GM23338 (cell line): ENCODE measurements around the gene DOCK4.

Experiments
- CREB1 ChIP-seq: fragments of 250-450 bp; sonication (Bioruptor Pico); IDR thresholded peaks from 2 replicates; pipeline ENCODE4 v1.5.0; 2020; ENCODE audit warnings: low read depth, mild to moderate bottlenecking, moderate library complexity
- CTCF ChIP-seq, 2 experiments: fragments of 200-600 bp in 1 of 2; sonication (generic) in 1 of 2; conservative IDR thresholded peaks; 2 replicates each; pipeline versions ENCODE4 v1.5.1 to v1.6.1; 2016 to 2017; ENCODE audit warnings: antibody characterized with exemption in 2 of 2, low read depth in 2 of 2, mild to moderate bottlenecking in 2 of 2, moderate library complexity in 1 of 2
- EZH2 ChIP-seq: fragments of 200-600 bp; sonication (generic); IDR thresholded peaks from one replicate; pipeline ENCODE4 v1.8.0; 2017; ENCODE audit warnings: antibody characterized with exemption, mild to moderate bottlenecking, low read depth; ENCODE audit not compliant: unreplicated experiment
- EZH2phosphoT487 ChIP-seq: fragments of 200-600 bp; sonication (generic); IDR thresholded peaks from one replicate; pipeline ENCODE4 v1.8.1; 2018; ENCODE audit warnings: antibody characterized with exemption; ENCODE audit not compliant: unreplicated experiment
- JUNB ChIP-seq: IDR thresholded peaks from one replicate; pipeline ENCODE4 v1.6.1; 2016; ENCODE audit warnings: antibody characterized with exemption; ENCODE audit not compliant: unreplicated experiment
- POLR2AphosphoS5 ChIP-seq: IDR thresholded peaks from 2 replicates; pipeline ENCODE4 v1.6.1; 2016; ENCODE audit warnings: antibody characterized with exemption, low read depth
- REST ChIP-seq: IDR thresholded peaks from one replicate; pipeline ENCODE4 v1.6.1; 2018; ENCODE audit warnings: antibody characterized with exemption; ENCODE audit not compliant: unreplicated experiment
- STAT1 ChIP-seq: IDR thresholded peaks from one replicate; pipeline ENCODE4 v1.6.1; 2016; ENCODE audit warnings: antibody characterized with exemption; ENCODE audit not compliant: unreplicated experiment
- ZNF114 ChIP-seq: fragments of 250-450 bp; sonication (Bioruptor Pico); IDR thresholded peaks from 2 replicates; pipeline ENCODE4 v1.5.0; 2020; ENCODE audit warnings: mild to moderate bottlenecking, moderate library complexity
- ZNF331 ChIP-seq: fragments of 250-450 bp; sonication (Bioruptor Pico); IDR thresholded peaks from 2 replicates; pipeline ENCODE4 v1.5.0; 2020; ENCODE audit warnings: low read depth, mild to moderate bottlenecking, moderate library complexity
- TF ChIP-seq, protein P1 (sequence below): IDR thresholded peaks from 2 replicates; pipeline ENCODE4 v1.6.1; 2016; ENCODE audit warnings: antibody characterized with exemption
- TF ChIP-seq, protein P2 (sequence below): fragments of 250-450 bp; sonication (Bioruptor Pico); IDR thresholded peaks from 2 replicates; pipeline ENCODE4 v1.5.0; 2020; ENCODE audit warnings: mild to moderate bottlenecking, moderate library complexity

- TF ChIP-seq EZH2 (no peak), CTCF (conservative IDR thresholded peaks at IDR 0.05; ENCODE audit: low read depth in 2 of 2) (no peak), POLR2AphosphoS5 (no peak), EZH2phosphoT487 (no peak), REST (no peak), JUNB (no peak), CREB1 (CRISPR knock-in tag) (no peak), ZNF331 (no peak), ZNF114 (CRISPR knock-in tag) (no peak), STAT1 (no peak)
- TF ChIP-seq, protein P1, sequence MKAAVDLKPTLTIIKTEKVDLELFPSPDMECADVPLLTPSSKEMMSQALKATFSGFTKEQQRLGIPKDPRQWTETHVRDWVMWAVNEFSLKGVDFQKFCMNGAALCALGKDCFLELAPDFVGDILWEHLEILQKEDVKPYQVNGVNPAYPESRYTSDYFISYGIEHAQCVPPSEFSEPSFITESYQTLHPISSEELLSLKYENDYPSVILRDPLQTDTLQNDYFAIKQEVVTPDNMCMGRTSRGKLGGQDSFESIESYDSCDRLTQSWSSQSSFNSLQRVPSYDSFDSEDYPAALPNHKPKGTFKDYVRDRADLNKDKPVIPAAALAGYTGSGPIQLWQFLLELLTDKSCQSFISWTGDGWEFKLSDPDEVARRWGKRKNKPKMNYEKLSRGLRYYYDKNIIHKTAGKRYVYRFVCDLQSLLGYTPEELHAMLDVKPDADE, result no peak
- TF ChIP-seq, protein P2, sequence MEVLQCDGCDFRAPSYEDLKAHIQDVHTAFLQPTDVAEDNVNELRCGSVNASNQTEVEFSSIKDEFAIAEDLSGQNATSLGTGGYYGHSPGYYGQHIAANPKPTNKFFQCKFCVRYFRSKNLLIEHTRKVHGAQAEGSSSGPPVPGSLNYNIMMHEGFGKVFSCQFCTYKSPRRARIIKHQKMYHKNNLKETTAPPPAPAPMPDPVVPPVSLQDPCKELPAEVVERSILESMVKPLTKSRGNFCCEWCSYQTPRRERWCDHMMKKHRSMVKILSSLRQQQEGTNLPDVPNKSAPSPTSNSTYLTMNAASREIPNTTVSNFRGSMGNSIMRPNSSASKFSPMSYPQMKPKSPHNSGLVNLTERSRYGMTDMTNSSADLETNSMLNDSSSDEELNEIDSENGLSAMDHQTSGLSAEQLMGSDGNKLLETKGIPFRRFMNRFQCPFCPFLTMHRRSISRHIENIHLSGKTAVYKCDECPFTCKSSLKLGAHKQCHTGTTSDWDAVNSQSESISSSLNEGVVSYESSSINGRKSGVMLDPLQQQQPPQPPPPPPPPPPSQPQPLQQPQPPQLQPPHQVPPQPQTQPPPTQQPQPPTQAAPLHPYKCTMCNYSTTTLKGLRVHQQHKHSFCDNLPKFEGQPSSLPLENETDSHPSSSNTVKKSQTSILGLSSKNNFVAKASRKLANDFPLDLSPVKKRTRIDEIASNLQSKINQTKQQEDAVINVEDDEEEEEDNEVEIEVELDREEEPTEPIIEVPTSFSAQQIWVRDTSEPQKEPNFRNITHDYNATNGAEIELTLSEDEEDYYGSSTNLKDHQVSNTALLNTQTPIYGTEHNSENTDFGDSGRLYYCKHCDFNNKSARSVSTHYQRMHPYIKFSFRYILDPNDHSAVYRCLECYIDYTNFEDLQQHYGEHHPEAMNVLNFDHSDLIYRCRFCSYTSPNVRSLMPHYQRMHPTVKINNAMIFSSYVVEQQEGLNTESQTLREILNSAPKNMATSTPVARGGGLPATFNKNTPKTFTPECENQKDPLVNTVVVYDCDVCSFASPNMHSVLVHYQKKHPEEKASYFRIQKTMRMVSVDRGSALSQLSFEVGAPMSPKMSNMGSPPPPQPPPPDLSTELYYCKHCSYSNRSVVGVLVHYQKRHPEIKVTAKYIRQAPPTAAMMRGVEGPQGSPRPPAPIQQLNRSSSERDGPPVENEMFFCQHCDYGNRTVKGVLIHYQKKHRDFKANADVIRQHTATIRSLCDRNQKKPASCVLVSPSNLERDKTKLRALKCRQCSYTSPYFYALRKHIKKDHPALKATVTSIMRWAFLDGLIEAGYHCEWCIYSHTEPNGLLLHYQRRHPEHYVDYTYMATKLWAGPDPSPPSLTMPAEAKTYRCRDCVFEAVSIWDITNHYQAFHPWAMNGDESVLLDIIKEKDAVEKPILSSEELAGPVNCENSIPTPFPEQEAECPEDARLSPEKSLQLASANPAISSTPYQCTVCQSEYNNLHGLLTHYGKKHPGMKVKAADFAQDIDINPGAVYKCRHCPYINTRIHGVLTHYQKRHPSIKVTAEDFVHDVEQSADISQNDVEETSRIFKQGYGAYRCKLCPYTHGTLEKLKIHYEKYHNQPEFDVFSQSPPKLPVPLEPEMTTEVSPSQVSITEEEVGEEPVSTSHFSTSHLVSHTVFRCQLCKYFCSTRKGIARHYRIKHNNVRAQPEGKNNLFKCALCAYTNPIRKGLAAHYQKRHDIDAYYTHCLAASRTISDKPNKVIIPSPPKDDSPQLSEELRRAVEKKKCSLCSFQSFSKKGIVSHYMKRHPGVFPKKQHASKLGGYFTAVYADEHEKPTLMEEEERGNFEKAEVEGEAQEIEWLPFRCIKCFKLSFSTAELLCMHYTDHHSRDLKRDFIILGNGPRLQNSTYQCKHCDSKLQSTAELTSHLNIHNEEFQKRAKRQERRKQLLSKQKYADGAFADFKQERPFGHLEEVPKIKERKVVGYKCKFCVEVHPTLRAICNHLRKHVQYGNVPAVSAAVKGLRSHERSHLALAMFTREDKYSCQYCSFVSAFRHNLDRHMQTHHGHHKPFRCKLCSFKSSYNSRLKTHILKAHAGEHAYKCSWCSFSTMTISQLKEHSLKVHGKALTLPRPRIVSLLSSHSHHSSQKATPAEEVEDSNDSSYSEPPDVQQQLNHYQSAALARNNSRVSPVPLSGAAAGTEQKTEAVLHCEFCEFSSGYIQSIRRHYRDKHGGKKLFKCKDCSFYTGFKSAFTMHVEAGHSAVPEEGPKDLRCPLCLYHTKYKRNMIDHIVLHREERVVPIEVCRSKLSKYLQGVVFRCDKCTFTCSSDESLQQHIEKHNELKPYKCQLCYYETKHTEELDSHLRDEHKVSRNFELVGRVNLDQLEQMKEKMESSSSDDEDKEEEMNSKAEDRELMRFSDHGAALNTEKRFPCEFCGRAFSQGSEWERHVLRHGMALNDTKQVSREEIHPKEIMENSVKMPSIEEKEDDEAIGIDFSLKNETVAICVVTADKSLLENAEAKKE (CRISPR knock-in tag), result no peak
Measured at GRCh38 chr7:112010109-112010508, 196.1 kb downstream of the DOCK4 start.
